OCI-M1 (cell line): ENCODE data around the gene RERE.

Source experiments
- DNase-seq: peaks from one replicate; lab custom pipeline; 2025; lab: John Stamatoyannopoulos, UW

RERE gene

DNA sequence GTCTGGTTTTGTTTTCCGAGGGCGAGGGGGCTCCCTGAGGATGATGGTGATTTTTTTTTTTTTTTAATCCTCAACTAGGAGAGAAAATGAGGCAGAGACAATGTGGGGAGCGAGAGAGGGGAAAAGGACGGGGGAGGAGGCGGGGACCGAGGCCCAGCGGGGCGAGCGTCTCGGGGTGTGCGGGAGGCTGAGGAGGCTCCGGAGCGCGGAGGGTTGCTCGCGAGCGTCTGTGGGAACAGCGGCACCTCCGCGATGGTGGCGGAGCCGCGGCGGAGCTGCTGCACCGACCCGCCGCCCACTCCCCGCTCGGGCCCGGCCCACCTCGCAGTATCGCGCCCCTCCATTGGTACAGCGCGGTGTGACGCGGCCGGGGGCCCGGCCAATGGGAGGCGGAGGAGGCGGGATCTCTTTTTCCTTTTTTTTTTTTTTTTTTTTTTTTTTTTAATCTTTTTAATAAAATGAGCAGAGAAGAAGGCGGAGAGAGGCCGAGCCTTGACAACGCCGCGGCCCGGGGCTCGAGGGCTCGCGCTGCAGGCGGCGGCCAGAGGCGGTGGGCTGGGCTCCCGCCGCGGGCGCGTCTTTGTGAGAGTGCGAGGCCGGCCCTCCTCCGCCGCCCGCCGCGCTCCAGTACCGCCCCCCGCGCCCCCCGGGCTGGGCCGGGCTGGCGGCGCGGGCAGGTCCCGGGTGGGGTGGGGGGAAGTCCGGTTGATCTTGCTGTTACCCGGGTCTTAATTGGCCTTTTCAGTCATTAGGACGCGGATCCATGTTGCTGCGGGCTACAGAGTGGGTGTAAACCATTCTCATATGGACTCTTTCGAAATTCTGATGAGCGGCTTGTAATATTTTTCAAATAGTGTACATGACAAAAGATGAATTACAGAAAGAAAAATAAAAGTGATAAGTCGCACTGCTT lies at the start of gene RERE:
Gene RERE, minus strand, starts transcription at position 229 of the 913 bp plus-strand sequence.
- DNase-seq, result peak; percentile 96

DNA sequence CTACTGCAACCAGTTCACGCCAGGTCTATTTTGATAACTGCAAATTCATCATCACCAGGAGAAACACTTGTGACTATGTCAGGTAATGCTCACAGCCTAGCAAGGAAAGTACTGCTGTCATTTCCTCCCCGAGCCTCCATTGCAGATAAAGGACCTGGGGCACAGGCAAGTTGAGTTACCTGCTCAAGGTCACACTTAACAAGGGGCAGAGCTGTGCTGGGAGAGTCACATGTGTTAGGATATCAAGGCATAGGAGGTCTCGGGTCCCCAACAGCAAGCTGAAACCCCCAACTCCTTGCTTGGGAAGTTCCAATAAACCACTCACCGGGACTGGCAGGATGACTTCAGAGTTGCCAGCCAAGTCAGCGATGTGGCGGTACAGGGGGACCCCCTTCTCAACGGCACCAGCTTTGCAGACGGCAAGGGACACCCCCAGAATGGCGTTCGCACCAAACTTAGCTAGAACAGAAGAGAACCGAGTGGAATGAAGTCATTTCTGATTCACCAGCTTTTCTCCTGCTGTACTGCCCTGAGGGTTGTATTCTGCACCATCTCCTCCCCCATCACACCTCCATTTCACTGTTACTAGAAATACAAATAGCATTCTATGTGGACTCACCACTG lies 49.5 kb upstream of the RERE start:
- DNase-seq, result no peak

DNA sequence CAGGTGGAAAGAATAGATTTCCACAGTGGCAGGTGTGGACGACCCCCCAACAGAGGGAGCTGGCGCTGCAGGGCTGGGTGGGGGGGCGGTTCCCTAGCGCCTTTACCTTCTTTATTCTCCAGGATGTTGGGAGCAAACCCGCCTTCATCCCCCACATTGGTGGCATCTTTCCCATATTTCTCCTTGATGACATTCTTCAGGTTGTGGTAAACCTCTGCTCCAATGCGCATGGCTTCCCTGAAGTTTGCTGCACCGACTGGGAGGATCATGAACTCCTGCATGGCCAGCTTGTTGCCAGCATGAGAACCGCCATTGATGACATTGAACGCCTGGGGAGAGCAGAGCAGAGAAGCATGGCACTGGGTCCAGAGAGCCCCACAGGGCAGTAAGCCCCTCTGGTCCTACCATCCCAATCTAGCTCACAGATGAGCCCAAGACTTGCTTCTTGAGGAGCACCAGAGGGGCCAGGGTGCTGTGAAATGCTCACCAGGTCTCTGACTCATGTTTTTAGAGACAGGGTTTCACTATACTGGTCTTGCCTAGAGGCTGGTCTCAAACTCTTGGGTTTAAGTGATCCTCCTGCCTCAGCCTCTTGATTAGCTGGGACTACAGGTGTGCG lies 48.8 kb upstream of the RERE start:
- no peak for DNase-seq

DNA sequence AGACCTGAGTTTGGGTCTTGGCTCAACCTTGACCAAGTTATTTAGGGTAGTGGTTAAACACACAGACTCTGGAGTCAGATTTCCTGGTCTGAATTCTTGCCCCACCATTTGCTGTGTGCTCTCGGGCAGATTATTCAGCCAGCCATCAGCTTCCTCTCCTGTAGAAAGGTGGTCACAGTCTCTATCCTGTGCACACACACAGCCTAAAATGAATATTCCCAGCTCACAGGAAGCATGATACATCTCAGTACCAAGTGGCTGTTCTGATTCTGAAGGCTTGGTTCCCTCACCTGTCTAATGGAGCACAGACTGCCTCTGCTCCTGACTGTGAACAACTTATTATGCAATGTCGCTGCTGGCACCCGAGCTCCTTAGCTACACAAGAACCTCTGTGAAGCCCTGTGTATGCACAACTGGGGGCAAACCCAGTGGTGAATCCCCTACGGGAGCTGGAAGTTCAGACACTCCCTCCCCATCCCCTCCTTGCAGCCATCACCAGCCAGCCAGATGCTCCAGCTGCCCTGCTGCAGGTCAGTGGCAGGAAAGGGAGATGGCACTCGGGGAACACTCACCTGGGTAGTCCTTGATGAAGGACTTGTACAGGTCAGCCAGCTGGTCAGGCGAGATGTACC lies 47.4 kb upstream of the RERE start:
- DNase-seq, result no peak

DNA sequence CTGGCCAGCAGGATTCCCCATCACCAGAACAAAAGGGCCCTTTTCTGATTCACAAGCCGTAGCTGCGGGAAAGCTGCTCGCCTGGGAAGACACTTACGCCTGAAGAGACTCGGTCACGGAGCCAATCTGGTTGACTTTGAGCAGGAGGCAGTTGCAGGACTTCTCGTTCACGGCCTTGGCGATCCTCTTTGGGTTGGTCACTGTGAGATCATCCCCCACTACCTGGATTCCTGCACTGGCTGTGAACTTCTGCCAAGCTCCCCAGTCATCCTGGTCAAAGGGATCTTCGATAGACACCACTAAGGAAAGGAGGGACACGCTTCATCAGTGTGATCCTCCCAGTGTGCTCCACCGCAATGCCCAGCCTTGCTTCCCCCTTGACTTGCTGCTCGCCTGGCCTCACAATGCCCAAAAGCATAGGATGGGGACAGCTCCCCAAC lies 46.4 kb upstream of the RERE start:
- DNase-seq, result no peak

DNA sequence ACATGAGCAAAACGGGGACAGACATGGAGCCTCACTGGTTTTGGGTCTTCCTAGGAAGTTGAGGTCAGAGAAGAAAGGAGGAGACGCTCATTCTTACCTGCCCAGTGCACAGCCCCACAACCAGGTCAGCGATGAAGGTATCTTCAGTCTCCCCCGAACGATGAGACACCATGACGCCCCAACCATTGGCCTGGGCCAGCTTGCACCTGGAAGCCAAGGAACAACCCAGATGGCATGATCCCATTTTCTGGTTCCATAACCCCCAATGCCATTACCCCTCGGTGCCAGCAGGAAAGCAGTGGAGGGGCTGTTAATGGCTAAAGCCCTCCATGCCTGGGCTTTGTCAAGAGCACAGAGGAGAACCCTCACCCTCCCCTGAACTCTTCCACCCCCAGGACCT lies 45.7 kb upstream of the RERE start:
- DNase-seq, result no peak

DNA sequence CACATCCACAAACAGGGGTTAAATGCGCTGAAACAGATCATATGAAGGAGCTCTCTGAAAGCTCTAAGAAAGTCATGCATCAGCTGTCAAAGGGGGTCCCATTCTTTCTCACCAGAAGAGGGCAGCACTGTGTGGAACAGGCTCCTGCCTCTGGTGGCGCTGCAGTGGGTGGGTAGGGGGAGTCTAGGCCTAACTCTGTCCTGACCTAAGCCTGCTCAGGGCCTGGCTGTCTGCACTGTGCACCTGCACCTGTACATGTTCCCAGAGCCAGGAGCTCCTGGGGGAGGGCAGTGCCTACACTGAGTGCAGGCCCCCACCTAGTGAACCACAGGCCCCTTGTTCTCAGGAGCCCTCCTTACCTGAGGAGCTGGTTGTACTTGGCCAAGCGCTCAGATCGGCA lies 45.1 kb upstream of the RERE start:
- peak; percentile 55 for DNase-seq

DNA sequence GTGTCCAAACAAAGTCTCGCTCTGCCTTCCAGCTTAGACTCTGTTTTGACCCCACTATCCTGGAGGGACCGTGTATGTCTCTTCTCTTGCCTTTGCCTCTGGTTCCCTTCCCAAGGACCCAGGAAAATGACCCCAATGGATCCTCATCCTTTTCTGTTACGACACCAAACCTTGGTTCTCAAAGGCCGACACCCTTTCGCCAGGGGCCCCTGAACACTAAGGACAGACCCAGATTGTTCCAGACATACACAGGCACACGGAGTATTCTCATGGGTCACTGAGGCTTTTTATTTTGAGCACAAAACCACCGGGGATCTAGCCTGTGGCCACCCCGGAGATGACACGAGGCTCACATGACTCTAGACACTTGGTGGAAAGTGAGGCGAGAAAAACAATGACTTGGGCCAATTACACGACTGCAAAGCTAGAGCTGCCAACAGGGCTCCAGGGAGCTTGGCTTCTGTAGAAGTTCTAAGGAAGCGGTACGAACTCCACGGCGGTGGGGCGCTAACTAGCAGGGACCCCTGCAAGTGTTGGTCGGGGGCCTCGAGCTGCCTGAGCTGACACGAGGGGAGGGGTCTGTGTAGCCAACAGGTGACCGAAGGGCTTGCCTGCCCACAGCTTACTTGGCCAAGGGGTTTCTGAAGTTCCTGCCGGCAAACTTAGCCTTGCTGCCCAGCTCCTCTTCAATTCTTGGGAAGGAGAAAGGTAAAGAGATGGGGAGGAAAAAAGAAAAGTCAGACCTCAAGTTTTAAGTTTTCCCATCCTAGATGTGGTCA lies 43.5 kb upstream of the RERE start:
- DNase-seq, result no peak

DNA sequence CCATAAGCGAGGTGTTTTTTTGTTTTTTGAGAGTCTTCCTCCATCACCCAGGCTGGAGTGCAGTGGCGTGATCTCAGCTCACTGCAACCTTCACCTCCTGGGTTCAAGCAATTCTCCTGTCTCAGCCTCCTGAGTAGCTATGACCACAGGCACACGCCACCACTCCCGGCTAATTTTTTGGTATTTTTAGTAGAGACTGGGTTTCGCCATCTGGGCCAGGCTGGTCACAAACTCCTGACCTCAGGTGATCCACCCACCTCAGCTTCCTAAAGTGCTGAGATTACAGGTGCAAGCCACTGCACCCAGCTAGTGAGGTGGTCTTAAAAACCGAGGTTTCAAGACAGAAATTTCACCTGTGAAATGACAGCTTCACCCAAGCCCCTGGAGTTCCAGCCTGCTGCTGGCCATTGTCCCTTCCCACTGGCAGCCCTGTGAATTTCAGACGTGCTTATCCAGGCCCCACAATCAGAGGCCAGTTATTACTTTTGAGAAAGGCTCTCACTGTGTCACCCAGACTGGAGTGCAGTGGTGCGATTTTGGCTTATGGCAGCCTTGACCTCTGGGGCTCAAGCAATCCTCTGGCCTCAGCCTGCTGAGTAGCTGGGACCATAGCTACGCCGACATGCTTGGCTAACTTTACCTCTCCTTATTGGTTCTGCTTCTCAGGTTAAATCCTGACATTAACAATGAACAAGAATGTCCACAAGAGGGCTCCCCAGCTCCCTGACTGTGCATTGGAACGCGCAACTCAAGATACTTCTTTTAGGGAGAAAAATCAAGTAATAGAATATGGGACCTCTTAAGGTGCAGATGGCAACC lies 41.7 kb upstream of the RERE start:
- DNase-seq, result peak; percentile 66

DNA sequence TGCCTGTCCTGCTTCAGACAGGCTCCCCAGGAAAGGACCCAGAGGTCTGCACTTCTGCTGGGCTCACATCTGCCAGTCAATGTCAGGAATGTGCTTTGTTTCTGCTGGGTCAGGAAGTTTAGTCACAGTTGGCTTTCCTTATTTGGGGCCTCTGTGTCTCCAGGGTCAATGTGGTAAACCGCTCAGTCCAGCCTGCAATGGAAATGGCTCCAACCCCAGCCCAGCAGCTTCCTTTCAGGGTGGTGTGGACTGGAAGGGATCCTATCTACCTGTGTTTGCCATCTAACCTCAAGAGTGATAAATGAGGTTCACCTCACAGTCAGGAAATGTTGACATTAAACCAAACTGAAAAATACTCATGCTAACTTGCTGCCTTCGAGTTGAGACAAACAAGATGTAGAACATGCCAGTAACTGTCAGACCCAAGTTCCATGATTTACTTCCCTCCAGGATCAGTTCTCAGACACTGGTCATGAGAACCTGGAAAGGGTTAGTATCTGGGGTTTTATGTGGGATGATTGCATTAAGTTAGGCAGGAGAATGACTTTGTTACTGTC lies 40.8 kb upstream of the RERE start:
- DNase-seq, result peak; percentile 26

DNA sequence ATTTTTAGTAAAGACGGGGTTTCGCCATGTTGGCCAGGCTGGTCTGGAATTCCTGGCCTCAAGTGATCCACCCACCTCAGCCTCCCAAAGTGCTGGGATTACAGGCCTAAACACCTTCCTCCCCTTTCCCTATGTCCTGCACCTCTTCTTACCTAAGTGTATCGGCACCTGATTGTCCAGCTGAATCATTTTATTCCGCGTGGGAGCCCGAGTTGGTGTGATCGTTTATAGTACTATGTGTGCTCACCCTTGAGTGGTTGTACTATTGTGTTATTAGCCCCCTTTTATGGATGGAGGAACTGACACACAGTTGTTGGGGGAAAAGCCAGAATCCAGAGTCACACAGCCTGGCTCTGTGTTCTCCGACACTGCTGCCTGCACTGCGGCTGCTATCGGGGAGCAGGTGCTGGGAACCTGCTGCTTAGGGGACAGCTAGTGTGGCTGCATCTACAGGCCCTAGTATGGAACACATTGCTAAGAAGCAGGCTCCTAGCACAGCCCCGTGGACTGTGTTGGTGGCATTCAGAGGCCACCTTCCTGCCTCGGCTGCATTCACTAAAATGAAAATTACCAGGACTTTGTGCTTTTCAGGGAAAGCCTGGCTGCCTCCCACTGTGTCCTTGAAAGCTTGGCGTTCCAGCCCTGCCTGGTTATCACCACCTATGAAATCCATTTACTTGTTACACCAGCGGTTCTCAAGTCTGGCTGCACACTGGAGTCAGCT lies 39.4 kb upstream of the RERE start:
- DNase-seq, result no peak

DNA sequence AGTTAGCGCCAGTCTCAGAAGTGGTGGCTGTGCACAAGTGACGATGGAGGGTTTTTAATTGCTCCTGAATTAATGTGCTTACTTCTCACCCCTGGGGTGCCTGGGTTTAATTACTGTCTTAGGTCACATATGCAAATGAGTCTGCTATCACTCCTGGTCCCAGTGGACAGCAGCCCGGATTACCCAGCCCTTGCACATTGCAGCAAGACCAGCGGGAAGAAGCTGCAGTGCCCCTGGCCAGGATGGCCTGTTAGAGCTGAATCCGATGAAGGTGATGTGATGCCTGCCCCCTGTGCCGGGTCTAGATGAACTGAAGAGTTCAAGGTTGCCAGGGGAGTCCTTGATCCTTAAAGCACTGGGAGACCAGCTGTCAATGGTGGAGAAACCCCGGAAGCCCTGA lies 36.8 kb upstream of the RERE start:
- DNase-seq, result no peak

DNA sequence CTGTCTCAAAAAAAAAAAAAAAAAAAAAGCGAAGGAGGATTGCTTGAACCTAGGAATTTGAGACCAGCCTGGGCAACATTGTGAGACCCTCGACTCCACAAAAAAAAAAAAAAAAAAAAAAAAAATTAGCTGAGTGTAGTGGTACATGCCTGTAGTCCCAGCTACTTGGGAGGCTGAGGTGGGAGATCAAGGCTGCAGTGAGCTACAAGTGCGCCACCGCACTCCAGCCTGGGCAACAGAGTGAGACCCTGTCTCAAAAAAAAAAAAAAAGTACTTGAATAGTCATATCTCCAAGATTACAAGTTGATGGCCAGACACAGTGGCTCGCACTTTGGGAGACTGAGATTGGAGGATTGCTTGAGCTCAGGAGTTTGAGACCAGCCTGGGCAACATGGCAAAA lies 33.6 kb upstream of the RERE start:
- no peak for DNase-seq

DNA sequence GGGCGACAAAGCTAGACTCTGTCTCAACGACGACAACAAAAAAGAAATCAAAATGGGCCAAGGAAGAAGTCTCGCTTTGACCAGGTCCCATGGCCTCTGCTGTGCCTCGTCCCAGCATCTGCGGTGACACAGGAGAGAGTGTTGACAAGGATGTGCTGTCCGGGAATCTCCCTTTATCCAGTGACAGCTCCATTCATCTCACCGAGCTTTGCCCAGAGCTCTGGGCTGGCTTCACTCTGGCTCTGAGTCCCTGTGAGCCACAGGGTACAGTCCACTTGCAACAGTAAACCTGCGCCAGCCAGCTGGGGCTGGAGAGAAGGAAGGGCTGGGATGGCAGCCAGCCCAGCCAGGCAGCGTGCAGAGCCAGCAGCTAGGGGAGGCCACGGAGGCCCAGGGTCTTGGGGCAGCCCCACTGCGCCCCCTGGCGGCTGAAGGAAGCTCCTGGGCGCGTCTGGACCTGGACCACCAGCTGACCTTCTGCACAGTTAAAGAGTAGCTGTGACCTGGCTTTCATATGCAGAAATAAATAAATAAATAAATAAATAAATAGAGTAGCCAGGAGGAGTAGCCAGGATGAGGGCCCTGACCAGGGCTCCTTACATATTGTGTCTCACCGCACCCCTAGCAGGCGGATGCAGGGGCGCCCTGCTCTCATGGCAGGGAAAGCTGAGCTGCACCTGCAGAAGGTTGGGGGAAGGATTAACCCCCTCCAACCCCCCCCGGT lies 31.4 kb upstream of the RERE start:
- peak; percentile 90 for DNase-seq

DNA sequence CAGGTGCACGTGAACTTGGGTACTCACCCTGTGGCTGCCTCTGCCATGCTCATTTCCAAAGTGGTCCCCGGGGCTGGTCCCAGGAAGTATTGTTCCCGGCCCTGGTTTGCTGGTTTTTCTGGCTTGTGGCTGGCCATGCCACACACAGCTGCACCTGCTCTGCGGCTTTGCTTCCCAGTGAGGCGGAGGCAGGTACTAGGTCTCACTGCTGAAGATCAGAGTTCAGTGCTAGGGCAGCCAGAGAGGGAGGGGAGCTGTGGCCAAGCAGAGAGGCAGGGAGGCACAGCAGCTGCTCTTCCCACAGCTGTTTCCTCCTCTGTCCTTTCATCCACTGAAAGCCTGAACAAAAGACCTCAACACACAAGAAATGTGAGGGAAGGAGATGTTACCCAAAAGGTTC lies 30.6 kb upstream of the RERE start:
- DNase-seq, result no peak

DNA sequence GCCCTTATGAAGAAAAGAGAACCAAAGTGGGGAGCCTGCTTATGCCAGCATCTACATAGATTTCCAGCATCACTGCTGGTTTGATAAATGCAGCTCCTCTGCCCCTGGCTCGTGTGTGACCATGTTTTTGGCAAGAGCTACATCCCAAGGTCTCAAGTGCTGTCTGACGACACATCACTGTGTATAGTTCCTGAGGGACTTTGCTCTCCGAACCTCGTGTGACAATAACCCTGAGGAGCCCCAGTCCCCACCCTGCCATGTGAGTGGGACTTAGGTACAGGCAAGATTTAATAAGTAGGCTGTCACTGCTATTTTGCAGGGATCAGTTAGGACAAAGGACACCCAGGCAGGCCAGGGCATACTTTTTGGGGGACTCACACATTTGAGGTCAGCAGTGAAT lies 28.8 kb upstream of the RERE start:
- no peak for DNase-seq

DNA sequence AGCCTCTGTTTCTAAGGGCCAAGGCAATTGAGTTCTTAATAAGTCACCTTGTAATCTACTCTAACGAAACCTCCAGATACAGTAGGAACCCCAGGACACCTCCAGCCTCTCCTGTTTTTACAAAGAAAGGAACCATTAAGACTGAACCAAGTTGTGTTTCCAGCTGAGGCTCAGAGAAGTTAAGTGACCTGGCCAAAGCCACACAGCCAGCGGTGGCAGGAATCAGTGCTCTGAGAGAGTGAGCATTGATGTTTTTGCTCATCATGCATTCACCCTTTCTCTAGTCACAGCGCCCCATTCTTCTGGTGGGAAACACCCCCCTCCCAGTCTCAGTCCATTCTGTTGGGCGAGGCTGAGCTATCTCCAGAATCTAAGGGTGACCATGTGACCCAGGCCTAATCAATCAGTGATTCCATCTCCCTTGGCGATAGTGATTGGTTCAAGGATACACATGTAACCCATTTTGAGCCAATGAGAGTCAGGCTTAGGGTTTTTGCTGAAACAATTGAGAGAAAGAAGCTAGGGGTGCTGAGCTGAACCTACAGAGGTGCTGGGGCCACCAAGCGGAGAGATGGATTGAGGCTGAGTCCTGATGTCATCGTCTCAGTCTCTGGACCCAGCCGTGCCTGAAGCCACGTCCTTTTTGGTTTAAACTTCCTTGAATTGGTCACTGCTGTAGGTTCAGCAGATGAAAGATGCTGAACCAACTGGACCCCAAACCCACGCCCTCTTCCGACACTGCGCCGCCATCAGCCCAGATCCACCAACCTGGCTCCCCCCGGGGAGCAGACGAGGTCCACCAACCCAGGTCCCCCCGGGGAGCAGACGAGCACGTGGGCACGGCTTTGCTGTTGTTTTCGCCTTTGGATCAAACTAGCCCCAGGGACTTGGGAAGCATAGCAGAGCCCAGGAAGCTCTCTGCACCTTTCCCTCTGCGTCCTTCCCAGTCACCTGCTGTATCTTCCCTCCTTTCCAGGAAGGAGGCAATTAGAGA lies 28.0 kb upstream of the RERE start:
- no peak for DNase-seq

DNA sequence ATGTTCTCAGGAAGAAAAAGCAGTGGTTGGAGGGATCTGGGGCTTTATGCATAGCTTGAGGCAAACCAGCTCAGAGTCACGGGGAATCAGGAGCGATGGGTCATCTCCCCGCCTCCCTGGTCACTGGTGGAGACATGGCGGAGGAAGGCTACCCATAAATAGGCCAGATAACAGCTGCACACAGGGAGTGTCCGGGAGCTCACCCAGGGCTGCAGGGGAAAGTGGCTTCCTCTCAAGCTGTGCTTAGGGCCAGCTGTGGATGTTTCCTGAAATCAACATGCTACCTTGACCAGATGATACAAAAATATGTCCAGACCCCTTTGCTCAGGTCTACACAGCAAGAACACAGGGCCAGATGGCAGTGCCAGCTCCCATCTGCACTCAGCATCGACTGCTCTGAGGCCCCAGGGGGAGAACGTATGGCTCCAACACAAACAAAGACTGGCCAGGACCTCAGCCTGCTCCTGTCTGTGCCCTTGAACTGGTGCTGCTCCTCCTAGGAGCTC lies 27.1 kb upstream of the RERE start:
- peak; percentile 15 for DNase-seq
